Ishikawa (cell line): ENCODE data around the gene SH3PXD2A.

Experiments used
- CEBPB ChIP-seq: IDR thresholded peaks from 2 replicates; pipeline ENCODE4 v1.6.1; 2012
- CREB1 ChIP-seq: IDR thresholded peaks from 2 replicates; pipeline ENCODE4 v1.6.1; 2012; ENCODE audit warnings: low read depth
- EGR1 ChIP-seq: IDR thresholded peaks from 2 replicates; pipeline ENCODE4 v1.6.1; 2012
- EP300 ChIP-seq: IDR thresholded peaks from 2 replicates; pipeline ENCODE4 v1.6.1; 2012; ENCODE audit warnings: borderline replicate concordance
- FOXM1 ChIP-seq: IDR thresholded peaks from 2 replicates; pipeline ENCODE4 v1.6.1; 2012; ENCODE audit warnings: low read depth, borderline replicate concordance
- NFIC ChIP-seq: IDR thresholded peaks from 2 replicates; pipeline ENCODE4 v1.6.1; 2012
- RAD21 ChIP-seq: IDR thresholded peaks from 2 replicates; pipeline ENCODE4 v1.6.1; 2012; ENCODE audit warnings: low read depth
- TAF1 ChIP-seq: IDR thresholded peaks from 2 replicates; pipeline ENCODE4 v1.6.1; 2012; ENCODE audit warnings: low read depth, mild to moderate bottlenecking
- TCF12 ChIP-seq: IDR thresholded peaks from 2 replicates; pipeline ENCODE4 v1.6.1; 2012; ENCODE audit warnings: low read depth
- TEAD4 ChIP-seq: IDR thresholded peaks from 2 replicates; pipeline ENCODE4 v1.6.1; 2012
- YY1 ChIP-seq: IDR thresholded peaks from 2 replicates; pipeline ENCODE4 v1.6.1; 2012; ENCODE audit warnings: low read depth
- ZBTB7A ChIP-seq: IDR thresholded peaks from 2 replicates; pipeline ENCODE4 v1.6.1; 2012; ENCODE audit warnings: low read depth
- TF ChIP-seq, protein P1 (sequence below): IDR thresholded peaks from 2 replicates; pipeline ENCODE4 v1.6.1; 2012; ENCODE audit warnings: low read depth, mild to moderate bottlenecking
- TF ChIP-seq, protein P2 (sequence below): IDR thresholded peaks from 2 replicates; pipeline ENCODE4 v1.6.1; 2012
- TF ChIP-seq, protein P3 (sequence below): IDR thresholded peaks from 2 replicates; pipeline ENCODE4 v1.6.1; 2012

The SH3PXD2A gene

DNA sequence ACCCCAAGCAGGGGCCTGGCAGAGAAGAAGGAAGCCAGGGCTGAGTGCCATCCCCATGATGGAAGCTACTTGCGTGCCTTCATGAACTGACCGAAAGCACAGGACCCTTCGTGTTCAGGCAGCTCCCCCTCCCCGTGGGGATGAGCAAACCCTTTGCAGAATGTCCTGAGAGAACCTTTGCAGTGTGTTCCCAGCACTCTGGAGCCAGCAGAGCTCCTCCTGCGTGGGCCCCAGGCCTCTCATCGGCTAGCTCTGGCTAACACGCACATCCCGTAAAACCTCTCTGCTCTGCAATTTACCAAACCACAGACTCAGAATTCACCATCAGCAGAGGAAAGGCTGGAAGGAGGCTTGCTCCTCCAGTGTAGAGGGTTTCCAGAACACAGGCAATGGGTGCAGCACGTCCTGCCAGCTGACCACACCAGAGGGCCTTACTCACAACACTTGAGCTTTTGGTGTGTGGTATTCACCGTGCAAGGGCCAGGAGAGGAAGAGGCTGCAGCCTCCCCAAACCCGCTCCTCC, 3.1 kb downstream of the SH3PXD2A start:
- TF ChIP-seq TCF12 (no peak), CREB1 (no peak), TAF1 (no peak), FOXM1 (no peak), YY1 (no peak), ZBTB7A (no peak), CEBPB (no peak), EGR1 (no peak), RAD21 (no peak), EP300 (no peak), TEAD4 (no peak)
- TF ChIP-seq, protein P1, sequence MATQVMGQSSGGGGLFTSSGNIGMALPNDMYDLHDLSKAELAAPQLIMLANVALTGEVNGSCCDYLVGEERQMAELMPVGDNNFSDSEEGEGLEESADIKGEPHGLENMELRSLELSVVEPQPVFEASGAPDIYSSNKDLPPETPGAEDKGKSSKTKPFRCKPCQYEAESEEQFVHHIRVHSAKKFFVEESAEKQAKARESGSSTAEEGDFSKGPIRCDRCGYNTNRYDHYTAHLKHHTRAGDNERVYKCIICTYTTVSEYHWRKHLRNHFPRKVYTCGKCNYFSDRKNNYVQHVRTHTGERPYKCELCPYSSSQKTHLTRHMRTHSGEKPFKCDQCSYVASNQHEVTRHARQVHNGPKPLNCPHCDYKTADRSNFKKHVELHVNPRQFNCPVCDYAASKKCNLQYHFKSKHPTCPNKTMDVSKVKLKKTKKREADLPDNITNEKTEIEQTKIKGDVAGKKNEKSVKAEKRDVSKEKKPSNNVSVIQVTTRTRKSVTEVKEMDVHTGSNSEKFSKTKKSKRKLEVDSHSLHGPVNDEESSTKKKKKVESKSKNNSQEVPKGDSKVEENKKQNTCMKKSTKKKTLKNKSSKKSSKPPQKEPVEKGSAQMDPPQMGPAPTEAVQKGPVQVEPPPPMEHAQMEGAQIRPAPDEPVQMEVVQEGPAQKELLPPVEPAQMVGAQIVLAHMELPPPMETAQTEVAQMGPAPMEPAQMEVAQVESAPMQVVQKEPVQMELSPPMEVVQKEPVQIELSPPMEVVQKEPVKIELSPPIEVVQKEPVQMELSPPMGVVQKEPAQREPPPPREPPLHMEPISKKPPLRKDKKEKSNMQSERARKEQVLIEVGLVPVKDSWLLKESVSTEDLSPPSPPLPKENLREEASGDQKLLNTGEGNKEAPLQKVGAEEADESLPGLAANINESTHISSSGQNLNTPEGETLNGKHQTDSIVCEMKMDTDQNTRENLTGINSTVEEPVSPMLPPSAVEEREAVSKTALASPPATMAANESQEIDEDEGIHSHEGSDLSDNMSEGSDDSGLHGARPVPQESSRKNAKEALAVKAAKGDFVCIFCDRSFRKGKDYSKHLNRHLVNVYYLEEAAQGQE = no peak
- TF ChIP-seq, protein P2, sequence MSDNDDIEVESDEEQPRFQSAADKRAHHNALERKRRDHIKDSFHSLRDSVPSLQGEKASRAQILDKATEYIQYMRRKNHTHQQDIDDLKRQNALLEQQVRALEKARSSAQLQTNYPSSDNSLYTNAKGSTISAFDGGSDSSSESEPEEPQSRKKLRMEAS = no peak
- TF ChIP-seq, protein P3, sequence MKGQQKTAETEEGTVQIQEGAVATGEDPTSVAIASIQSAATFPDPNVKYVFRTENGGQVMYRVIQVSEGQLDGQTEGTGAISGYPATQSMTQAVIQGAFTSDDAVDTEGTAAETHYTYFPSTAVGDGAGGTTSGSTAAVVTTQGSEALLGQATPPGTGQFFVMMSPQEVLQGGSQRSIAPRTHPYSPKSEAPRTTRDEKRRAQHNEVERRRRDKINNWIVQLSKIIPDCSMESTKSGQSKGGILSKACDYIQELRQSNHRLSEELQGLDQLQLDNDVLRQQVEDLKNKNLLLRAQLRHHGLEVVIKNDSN = no peak

DNA sequence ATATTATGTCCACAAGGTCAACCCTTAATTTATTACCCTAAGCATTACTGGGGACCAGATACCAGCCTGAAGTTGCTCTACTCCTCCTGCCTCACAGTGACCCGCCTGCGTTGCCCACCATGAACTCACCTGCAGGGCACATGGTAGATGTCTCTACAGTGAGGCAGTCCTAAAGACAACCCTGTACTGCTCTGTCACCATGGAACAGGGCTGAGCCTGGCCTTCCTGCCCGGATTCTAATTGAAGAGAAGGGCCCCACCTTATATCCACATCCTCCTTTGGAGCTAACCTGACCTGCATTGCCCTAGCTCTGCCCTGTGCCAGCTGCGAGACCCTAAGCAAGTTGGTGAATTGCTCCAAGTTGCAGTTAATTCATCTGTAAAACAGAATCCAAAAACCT, 4.1 kb downstream of the SH3PXD2A start:
- no peak for TF ChIP-seq EP300
- no peak for TF ChIP-seq EGR1
- TF ChIP-seq RAD21 = no peak
- no peak for TF ChIP-seq ZBTB7A
- no peak for TF ChIP-seq TAF1
- no peak for TF ChIP-seq YY1
- no peak for TF ChIP-seq TEAD4
- TF ChIP-seq, protein P2 = no peak

DNA sequence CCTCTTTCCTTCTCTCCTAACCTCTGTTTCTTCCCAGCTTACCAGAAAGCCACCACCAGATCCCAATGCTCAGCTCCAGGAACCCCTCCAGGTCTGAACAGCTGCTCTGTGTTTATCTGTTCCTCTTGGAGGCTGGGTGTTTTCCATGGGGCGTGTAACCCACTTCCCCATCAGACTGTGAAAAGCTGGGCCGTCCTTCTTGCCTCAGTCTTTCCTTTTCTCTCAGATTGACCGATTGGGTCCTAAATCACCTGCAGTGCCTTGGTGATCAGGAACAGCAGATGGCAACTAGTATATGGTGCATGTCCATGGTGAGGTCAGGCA, 4.8 kb downstream of the SH3PXD2A start:
- TF ChIP-seq, protein P3 = no peak
- TF ChIP-seq FOXM1 = no peak
- TF ChIP-seq, protein P1 = no peak
- TF ChIP-seq CREB1 = no peak
- TF ChIP-seq, protein P2 = no peak
- no peak for TF ChIP-seq ZBTB7A
- TF ChIP-seq YY1 = no peak
- no peak for TF ChIP-seq EGR1
- TF ChIP-seq EP300 = no peak
- TF ChIP-seq TAF1 = no peak
- TF ChIP-seq NFIC = no peak
- no peak for TF ChIP-seq TCF12

DNA sequence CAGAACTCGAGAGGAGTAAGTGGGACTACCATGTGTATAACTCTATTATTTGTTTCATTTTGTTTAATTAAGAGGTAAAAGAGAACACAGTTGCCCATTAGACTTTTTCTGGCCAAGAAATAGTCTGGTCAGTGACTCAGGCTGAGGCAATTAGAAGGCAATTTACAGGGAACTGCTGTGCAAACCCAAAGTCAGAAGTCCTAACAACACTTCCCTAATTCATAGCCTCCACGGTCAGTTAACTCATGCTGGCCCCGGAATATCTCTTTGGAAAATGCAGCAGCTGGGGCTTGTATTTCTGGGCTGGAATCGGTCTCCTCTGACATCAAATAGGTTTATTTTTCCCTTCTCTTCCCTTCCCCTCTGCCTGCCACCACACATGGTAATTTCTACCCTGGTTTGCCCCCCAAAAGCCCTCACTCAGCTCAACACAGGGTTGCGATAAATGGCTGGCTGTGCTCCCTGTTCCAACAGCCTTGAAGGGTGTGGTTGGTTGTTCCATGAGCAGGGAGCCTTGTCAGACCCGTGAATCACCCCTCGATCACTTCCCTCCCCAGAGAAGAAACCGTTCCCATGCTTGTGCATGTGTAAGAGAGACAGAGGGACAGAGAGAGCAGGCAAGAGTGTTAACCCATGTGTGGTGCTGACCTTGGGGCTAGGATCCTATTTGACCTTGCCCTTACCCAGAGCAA, 5.3 kb downstream of the SH3PXD2A start:
- TF ChIP-seq TAF1 = no peak
- TF ChIP-seq, protein P1 = no peak
- TF ChIP-seq, protein P2 = no peak
- TF ChIP-seq YY1 = no peak
- TF ChIP-seq, protein P3 = no peak
- TF ChIP-seq FOXM1 = no peak
